ENCODE results near the gene WNT6.
"Not testable (repeated sequence)": the region's sequence is repeated elsewhere in the genome, so short reads cannot be mapped to it uniquely, and the experiment has no call there.

WNT6 gene

DNA sequence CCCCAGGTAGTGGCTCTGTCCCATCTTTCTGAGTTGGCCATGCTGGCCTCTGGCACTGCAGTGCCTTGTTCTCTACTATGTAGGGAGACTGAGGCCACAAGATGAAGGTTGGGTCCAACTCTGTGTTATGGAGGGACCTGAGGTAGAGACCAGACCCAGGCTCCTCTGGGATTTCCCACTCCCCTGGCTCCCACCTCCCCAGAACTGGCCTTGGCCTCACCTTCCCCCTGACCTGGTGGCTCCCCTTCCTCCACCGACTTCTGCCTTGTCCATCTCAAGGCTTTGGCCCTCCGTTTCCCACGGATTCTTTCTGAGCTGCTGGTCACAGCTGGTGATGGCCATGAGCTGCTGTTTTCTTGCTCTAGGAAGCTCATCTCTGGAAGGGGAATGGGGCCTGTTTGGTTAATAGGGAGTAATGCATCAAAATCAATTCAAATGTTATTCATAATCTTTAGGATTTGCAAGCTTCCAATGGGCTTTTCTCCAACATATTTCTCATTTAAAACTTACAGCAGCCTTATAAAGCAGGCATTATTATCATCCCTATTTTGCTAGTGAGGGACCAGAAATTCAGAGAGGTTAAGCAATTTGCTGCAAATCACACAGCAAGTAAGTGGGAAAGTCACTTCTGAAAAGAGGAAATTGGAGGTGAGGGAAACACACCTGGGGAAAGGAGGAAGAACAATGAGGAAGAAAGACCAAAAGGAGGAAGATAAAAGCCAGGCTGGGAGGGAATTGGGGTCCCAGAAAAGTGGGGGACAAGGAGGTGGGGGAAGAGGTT lies 28.9 kb upstream of the WNT6 start:
- no peak for DNase-seq (ENCODE audit: low spot score)

DNA sequence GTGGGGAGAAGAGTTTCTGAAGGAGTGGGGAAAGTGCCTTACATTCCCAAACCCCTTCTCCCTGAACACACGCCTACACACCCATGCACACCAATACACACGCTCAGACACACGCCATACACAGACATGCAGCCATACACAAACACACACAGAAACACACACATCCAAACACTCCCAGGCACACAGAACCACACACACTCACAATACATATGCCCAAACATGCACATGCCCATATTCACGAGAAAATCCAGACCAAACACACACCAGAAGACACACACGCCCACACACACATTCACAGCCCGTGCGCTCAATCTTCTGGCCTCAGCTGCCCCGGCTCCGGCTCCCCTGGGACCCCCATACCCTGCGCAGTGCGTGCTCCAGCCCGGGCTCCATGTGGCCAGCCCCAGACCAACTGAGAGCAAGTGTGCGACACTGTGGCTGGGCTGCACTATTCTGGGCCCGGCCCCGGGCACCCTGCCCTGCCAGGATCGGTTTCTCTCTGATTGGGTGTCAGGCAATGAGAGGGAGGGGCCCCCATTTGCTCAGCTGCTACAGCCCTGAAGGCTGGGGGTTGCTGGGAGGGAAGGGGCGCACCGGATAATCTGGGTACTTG lies 28.1 kb upstream of the WNT6 start, which contains the start of gene PRKAG3:
TSS of gene PRKAG3 (minus strand) at position 426 of the 613 bp plus-strand sequence.
- no peak for DNase-seq (ENCODE audit: low spot score)

DNA sequence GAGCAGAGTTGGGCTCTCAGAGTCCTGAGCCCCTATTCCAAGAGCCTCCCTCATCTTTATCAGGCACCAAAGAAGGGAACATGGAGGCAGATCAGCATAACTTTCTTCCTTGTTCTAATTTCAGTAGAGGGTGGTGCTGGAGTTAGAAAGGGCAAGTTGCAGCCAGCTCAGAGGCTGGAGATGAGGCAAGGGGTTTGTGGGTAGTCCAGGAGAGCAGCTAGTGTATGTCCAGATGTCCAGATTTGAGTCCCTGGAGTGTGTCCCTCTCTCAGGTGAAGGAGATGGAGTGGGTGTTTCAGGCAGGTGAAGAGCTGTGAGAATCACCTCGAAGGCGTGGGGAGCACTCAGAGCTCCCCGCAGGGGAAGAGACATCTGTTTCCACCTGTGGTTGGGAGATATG lies 27.5 kb upstream of the WNT6 start:
- DNase-seq (ENCODE audit: low spot score): no peak

DNA sequence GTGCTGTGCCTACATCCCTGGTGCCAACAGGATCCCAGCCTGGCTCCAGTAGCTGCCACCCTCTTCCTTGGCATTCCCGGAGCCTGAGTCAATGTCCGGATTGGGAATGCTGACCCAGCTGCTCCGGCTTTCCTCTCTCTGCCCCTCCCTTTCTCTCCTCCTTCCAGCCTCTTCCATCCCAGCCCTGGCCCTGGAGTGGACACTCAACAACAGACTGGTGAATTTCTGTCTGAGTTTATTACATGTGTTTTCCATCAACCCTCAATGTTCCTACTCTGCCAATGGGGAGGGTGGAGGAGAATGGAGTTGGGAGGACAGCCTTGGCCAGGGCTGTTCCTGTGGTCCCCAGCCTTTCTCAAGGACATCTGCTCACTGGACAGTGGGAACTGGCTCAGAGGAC lies 27.1 kb upstream of the WNT6 start:
- DNase-seq (ENCODE audit: low spot score): peak; percentile 73

DNA sequence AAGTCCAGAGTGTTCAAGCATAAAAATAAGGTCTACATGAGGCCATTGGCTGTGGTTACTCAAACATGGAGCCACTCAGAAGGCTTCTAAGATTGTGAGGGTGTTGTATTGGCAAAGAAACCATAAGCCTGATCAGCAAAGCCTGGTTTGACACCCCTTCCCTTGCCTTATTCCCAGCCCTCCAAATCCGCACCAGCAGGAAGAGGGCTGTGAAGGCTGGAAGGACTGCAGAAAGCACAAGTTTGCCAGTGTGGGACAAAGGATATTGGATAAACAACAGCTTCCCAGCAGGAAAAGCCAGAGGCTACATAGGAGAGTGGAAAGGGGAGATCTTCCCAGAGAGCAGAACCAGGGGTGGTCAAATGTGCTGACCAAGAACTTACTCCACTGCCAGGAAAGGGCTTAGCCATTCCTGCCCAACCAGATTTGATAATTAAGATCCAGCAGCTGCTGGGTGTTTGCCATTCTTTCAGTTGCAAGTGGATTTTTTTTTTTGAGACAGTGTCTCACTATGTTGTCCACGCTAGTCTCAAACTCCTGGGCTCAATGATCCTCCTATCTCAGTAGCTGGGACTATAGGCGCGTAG lies 26.5 kb upstream of the WNT6 start:
- no peak for DNase-seq (ENCODE audit: low spot score)

DNA sequence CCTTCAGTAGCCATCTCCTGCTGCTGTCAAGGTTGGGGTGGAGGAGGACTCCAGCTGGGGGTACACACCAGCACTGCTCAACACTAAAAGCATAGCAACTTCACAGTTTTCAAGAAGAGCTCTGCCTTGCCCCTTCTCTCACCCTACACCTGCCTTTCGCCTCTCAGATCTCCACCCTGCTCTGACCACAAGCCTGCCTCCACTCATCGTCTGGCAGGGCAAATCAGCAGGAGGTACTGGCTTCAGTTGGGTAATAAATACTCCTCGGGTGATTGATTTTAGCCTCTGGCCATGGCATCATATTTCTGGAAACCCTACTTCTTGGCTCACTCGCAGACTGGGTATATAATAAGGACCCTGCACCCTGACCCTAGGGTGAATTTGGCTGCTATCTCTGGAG lies 24.9 kb upstream of the WNT6 start:
- DNase-seq (ENCODE audit: low spot score): peak; percentile 35

DNA sequence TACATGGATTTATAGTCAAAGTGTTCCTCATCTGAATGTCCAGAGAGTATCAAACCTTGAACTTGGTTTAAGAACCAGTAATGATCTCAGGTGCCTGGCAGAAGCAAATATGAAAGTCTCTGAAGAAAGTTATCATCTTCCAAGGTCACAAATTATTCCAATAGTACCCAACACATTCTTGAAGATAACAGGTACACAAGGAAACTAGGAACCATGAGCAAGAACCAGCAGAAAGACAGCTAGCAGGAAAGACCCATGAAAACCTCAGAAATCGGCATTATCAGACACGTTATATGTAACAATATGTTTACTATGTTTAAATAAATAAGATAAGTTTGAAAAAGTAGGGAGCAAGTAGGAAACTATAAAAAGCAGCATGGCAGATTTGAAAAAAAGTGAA lies 22.1 kb upstream of the WNT6 start:
- no peak for DNase-seq (ENCODE audit: low spot score)

DNA sequence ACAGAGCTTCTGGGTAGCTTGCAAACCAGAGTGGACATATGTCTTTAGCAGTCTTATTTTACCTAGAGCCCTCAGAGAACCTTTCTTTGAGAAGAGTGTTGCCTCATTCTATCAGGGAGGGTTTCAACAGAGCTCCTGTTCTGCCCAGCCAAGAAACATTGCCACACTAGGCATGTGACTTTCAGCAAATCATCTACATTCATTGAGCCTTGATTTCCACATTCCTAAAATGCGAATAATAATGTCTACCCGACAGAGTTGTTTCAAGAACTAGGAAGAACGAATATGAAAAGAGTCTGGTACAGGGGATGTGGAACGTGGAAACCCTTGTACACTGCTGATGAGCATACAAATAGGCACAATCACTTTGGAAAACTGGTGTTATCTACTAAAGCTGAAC lies 20.2 kb upstream of the WNT6 start:
- DNase-seq (ENCODE audit: low spot score): peak; percentile 56

DNA sequence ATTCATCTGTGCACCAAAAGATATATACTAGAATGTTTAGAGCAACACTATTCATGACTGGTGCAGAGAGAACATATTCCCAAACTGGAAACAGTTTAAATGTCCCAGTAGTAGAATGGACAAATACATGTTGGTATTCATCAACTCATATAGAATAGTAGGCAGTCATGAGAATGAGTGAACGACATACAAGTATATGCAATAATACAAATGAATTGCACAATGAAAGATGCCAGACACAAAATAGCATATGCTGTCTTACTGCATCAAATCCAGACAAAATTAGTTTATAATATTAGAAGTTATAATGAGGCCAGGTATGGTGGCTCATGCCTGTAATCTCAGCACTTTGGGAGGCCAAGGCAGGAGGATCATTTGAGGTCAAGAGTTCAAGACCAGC lies 19.7 kb upstream of the WNT6 start:
- no peak for DNase-seq (ENCODE audit: low spot score)

DNA sequence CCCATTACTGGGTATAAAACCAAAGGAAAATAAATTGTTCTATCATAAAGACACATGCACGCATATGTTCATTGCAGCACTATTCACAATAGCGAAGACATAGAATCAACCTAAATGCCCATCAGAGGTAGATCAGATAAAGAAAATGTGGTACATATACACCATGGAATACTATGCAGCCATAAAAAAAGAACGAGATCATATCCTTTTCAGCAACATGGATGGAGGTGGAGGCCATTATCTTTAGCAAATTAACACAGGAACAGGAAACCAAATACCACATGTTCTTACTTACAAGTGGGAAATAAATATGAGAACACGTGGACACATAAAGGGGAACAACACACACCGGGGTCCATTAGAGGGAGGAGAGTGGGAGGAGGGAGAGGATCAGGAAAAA lies 15.3 kb upstream of the WNT6 start:
- DNase-seq (ENCODE audit: low spot score): not testable (repeated sequence)

DNA sequence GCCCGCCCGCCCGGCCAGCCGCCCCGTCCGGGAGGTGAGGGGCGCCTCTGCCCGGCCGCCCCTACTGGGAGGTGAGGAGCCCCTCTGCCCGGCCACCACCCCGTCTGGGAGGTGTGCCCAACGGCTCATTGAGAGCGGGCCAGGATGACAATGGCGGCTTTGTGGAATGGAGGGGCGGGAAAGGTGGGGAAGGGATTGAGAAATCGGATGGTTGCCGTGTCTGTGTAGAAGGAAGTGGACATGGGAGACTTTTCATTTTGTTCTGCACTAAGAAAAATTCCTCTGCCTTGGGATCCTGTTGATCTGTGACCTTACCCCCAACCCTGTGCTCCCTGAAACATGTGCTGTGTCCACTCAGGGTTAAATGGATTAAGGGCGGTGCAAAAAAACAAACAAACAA lies 12.6 kb upstream of the WNT6 start:
- DNase-seq (ENCODE audit: low spot score): not testable (repeated sequence)

DNA sequence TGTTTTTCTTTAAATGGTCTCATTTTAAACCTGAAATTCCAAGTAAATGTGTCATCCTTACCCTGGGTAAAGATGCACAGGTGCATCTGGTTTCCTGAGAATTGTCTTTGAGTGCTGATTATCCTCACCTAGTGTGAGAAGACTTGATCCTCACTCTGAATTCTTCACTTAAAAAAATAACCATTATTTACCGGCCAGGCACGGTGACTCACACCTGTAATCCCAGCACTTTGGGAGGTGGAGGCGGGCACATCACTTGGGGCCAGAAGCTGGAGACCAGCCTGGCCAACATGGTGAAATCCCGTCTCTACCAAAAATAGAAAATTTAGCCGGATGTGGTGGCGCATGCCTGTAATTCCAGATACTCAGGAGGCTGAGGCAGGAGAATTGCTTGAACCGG lies 9.9 kb upstream of the WNT6 start:
- peak; percentile 53 for DNase-seq (ENCODE audit: low spot score)

DNA sequence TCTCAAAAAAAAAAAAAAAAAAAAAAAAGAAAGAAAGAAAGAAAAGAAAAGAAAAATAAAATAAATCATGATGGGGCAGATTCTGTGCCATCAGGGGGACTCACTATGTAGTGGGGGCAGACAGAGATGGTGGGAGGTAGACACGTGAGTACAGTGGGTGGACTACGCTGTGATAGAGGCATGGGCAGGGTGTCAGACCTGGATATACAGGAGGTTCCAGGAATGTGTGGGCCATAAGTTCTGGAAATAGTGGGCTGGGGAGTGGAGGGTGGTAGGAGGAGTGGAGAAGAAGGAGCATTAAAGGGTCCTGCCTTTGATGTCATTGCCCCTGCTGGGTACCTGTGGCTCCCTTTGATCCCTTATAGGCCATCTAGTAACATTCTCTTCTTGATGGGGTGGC lies 8.8 kb upstream of the WNT6 start:
- DNase-seq (ENCODE audit: low spot score): no peak

DNA sequence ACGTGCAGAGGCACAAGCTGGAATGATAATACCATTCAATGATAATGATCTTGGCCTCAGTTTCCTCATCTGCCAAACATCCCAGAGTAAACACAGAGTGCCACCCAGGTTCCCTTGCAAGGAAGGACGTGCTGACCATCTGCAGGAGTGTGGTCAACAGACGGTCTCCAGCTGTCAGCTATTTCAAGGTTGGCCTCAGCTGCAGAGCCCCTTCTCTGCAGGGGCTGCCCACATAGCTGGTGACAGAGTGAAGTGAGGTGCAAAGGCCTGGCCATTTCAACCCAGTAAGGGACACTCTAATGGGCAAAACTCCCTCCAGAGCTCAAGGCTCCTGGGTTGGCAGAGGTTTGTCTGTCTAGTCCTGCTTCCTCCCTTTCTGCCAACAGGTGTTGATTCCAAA lies 8.3 kb upstream of the WNT6 start:
- no peak for DNase-seq (ENCODE audit: low spot score)

DNA sequence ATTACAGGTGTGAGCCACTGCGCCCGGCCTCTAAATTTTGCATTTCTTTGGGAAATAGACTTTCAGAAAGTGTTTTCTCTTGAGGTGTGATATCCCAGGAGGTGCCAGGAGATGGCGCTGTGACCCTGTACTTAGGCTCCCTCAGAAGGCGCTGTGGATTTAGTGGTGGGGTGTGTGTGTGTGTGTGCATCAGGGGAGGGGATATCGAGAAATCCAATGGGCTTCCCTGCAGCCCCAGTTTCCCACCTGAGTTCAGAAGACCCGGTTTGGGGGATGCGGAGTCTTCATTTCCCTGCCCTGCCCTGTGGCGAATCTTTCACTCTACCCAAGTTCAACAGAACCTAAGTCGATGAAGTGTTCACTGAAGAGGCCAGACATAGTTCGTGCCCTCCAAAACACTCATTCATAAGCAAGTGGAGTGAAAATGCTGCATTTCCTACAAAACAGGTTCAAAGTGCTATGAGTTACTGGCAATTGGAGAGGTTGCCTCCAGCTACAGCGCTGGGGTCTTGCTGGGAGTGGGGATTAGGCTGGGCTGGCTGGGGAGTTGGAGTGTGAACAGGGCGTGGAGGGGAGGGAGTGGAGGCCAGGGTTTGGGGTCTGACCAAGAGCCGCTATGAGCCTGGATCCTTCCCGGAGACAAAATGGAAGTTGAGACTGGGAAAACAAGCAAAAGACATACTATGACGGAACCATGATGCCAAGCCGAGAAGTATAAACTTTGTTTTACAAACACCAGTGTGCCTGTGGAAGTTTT lies 6.5 kb upstream of the WNT6 start:
- peak; percentile 61 for DNase-seq (ENCODE audit: low spot score)

DNA sequence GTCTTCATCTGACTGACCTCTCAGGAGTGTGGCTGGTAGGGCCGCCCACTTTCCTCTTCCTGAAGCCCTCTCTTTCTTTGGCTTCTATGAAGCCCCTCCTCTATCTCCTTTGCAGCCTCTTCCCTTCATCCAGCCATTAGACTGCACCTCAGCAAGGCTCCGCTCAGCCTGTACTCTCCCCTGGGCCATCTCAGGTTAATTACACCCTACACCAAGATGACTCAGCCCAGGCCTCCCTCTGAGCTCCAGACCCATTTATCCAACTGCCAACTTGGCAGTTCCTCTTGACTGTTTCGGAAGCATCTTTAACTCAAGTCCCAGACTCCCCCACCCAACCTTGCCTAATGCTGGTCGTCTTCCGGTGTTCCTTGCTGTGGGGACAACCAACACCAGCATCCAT lies 5.8 kb upstream of the WNT6 start:
- peak; percentile 72 for DNase-seq (ENCODE audit: low spot score)

DNA sequence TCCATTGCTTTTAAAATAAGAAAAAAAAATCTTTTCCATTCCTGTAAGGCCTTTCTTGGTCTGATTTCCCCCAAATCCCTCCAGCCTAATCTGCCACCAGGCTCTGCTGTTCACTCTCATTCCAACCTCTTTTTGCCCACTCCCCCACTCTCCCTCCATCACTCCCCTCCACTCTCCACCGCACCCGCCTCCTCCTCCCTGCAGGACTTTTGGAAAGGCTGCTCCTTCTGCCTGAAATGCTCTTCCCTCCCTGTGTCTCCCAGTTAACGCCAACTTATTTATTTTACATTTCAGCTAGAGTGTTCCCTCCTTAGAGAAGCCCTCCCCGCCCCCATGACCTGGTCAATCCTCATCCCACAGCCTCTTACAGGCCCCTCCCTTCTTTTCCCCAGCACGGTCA lies 4.7 kb upstream of the WNT6 start:
- DNase-seq (ENCODE audit: low spot score): no peak

DNA sequence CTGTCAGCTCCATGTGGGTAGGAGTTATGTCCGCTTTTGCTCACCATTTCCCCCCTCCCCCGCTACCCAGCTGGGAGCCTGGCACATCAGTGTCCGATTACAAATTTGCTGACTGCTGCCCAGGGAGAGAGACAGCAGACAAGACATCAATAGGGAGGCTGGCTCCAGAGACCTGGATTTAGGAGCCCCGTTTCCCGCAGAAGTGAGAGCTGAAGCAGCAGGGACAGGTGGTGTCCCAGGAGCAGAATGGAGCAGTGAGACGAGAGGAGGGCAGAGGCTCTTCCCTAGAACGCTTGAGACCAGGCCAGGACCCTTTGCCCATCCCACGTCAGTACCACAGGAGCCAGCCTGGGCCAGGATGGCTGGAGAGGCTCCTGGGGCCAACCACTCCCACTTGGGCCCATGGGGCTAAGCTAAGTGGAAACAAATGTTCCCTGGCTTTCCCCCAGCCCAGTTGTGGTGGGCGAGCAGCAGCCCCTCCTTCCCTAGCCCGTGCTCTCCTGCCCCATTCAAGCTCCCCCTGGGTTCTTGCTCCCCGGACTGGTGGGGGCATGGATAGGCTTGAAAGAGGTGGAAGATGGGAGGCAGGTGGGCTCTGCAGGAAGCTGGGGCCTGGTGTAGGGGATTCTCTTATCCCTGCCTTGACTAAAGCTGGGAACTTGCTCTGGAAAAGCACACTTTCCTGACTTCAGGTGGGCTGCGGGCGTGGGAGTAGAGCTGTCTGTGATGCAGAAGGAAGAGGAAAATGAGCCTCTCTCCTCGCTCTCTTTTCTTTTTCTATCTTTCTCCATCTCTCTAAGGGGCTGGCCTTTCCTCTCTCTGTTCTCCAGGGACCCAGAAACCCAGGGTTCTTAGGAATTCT lies 4.1 kb upstream of the WNT6 start:
- DNase-seq (ENCODE audit: low spot score): no peak

DNA sequence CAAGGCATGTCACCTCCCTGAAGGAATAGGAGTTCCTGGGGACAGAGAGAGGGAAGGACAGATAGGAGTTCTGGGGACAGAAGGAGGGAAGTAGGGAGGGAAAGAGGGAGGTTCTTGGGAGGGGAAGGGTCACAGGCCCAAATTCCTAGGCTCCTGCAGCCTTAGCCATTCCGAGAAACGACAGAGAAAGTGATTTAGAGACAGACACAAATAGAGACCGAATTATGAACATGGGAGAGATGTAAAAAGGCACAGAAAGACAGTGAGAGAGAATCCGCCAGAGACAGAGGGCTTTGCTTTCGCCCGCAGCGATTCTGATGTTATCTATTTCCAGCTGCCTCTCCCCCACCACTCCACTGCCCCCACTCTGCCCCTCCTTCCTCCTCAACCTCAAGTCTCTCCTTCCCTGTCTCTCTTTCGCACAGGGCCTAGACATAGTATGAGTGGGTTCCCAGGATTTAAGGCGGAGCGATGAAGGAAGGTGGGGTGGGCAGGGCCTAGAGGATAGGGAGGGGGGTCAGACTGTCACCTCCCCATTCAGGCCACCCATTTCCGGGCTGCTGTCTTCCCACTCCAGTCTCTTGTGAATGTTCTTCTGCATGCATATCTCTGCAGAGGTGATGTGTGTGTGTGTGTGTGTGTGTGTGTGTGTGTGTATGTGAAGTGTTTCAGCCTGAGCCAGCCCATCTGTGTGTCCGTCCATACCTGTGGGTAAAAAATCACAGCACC lies 3.3 kb upstream of the WNT6 start:
- DNase-seq (ENCODE audit: low spot score): no peak

DNA sequence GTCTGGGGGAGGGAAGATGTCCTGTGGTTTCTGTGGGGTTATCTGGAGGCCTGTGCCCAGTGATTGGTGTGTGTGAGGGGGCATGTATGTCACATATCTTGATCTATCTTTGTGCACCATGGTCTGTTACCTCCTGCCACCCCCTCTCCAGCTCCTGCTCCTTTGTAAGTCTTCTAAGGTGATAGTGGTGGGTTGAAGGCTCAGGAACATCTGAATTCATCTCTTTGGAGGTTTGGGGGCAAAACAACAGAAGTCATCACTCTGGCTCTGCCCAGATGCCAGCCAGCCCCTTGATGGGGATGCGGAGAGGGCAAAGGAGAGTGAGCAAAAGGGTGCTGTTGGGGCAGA lies 2.7 kb upstream of the WNT6 start:
- DNase-seq (ENCODE audit: low spot score): no peak
